ENCODE measurements around the gene DNASE1.

The DNASE1 gene

GRCh38 chr16:3654249-3654991 is at the start of gene DNASE1:
DNASE1 (plus strand) TSS chr16:3654691; CDS start chr16:3655374, 683 bp downstream.
- DNase-seq, result peak; percentile 88

GRCh38 chr16:3606441-3606840 is 48.0 kb upstream of the DNASE1 start:
- DNase-seq, result no peak

GRCh38 chr16:3607161-3607560 is 47.3 kb upstream of the DNASE1 start:
- DNase-seq, result no peak

- peak; percentile 14 for DNase-seq
Measured at GRCh38 chr16:3607634-3608033, 46.9 kb upstream of the DNASE1 start.

- peak; percentile 18 for DNase-seq
Measured at GRCh38 chr16:3608069-3608468, 46.4 kb upstream of the DNASE1 start.

- DNase-seq, result peak; percentile 19
Measured at GRCh38 chr16:3608976-3609375, 45.5 kb upstream of the DNASE1 start.

- DNase-seq, result peak; percentile 19
Measured at GRCh38 chr16:3609895-3610697, 44.4 kb upstream of the DNASE1 start.

- no peak for DNase-seq
Measured at GRCh38 chr16:3610698-3611145, 43.8 kb upstream of the DNASE1 start.

GRCh38 chr16:3611146-3611975 is 43.1 kb upstream of the DNASE1 start, which contains the start of gene SLX4:
SLX4 (minus strand) TSS chr16:3611606; CDS start chr16:3608964, 2,642 bp downstream.
- peak; percentile 94 for DNase-seq

- peak; percentile 22 for DNase-seq
Measured at GRCh38 chr16:3612510-3613466, 41.7 kb upstream of the DNASE1 start.

GRCh38 chr16:3618769-3619141 is 35.7 kb upstream of the DNASE1 start:
- DNase-seq, result peak; percentile 26

GRCh38 chr16:3623642-3624041 is 30.8 kb upstream of the DNASE1 start:
- peak; percentile 3 for DNase-seq

- peak; percentile 5 for DNase-seq
Measured at GRCh38 chr16:3625331-3625730, 29.2 kb upstream of the DNASE1 start.

GRCh38 chr16:3625911-3626732 is 28.4 kb upstream of the DNASE1 start:
- peak; percentile 16 for DNase-seq

GRCh38 chr16:3637371-3637923 is 17.0 kb upstream of the DNASE1 start:
- peak; percentile 78 for DNase-seq

GRCh38 chr16:3638916-3639644 is 15.4 kb upstream of the DNASE1 start:
- DNase-seq, result peak; percentile 41

GRCh38 chr16:3640207-3640606 is 14.3 kb upstream of the DNASE1 start:
- peak; percentile 70 for DNase-seq

GRCh38 chr16:3640632-3641501 is 13.6 kb upstream of the DNASE1 start:
- DNase-seq, result peak; percentile 47

All from islet precursor cell (in vitro differentiated cells).